Stomach (tissue), 9 donors: ENCODE results near the gene ARL5C. TPM values are rescaled to one million over a fixed set of nuclear protein-coding genes. Genes with fewer than 3 reads are reported as not detected.

ENCODE experiments used
- DNase-seq, 2 donors: peaks; one replicate each; pipeline versions ENCODE4 v3.0.0 to v3.0.0-alpha.2; 2013 to 2019
- H3K27ac ChIP-seq, 5 donors: fragments of 200-600 bp in 4 of 5; sonication (generic) in 4 of 5; one replicate each; pipeline ENCODE4 v1.5.1; 2013 to 2019; ENCODE audit warnings: mild to moderate bottlenecking in 1 of 5, moderate library complexity in 1 of 5
- H3K27me3 ChIP-seq, 3 donors: fragments of 200-600 bp; sonication (generic); one replicate each; pipeline ENCODE4 v1.5.1; 2017 to 2019; ENCODE audit warnings: mixed run types in 1 of 3
- H3K36me3 ChIP-seq, 4 donors: fragments of 200-600 bp; sonication (generic); 1 replicate in 3 of 4; 2 replicates in 1 of 4; pipeline ENCODE4 v1.5.1; 2016 to 2019
- H3K4me1 ChIP-seq, 4 donors: fragments of 200-600 bp; sonication (generic); one replicate each; pipeline ENCODE4 v1.5.1; 2016 to 2019
- H3K4me3 ChIP-seq, 4 donors: fragments of 200-600 bp; sonication (generic) in 3 of 4; one replicate each; pipeline ENCODE4 v1.5.1; 2016 to 2019; ENCODE audit warnings: mild to moderate bottlenecking in 1 of 4
- H3K9me3 ChIP-seq, 4 donors: fragments of 200-600 bp; sonication (generic); one replicate each; pipeline ENCODE4 v1.5.1; 2016 to 2019
- CTCF ChIP-seq, 7 experiments: fragments of 450-650 bp in 4 of 7; fragments of 200-600 bp in 3 of 7; sonication (generic) in 3 of 7; IDR thresholded peaks; one replicate each; pipeline ENCODE4 v1.5.1; 2016 to 2019; ENCODE audit warnings: antibody characterized with exemption in 7 of 7, control low read depth in 2 of 7, mild to moderate bottlenecking in 1 of 7
- EP300 ChIP-seq: sonication (generic); formaldehyde crosslinking; IDR thresholded peaks from one replicate; pipeline ENCODE4 v1.6.1; 2017; ENCODE audit warnings: antibody characterized with exemption
- POLR2A ChIP-seq, 4 donors: fragments of 450-650 bp; IDR thresholded peaks; one replicate each; pipeline ENCODE4 v1.6.1; 2016; ENCODE audit warnings: antibody characterized with exemption in 4 of 4, control low read depth in 2 of 4, mild to moderate bottlenecking in 1 of 4, moderate library complexity in 1 of 4
- POLR2AphosphoS5 ChIP-seq, 3 donors: sonication (generic); formaldehyde crosslinking; IDR thresholded peaks; one replicate each; pipeline ENCODE4 v1.6.1; 2016; ENCODE audit warnings: antibody characterized with exemption in 3 of 3
- WGBS, 5 donors: extraction: QIAGEN DNeasy Blood & Tissue Kit in 3 of 5; methylation state at CpG; one replicate each; pipeline versions ENCODE4 v1.1.5 to v1.1.7; 2013 to 2018; 5-methylcytosine and 5-hydroxymethylcytosine counted together
- intact Hi-C: fragments of 100-400 bp; cut with DNase I; formaldehyde crosslinking; loops from one replicate; pipeline ENCODE4 v1.15.1; 2023; ENCODE audit warnings: low total_unique reads
- polyA plus RNA-seq, 3 donors: library from polyadenylated mRNA; stranded (reverse); fragments of 200-250 nt; gene quantifications; one replicate each; pipeline ENCODE4 v1.2.3, GENCODE V29; 2013
- total RNA-seq, 5 donors: library from RNA; depleted of rRNA; stranded (reverse); fragments of >200 nt; gene quantifications; one replicate each; pipeline versions ENCODE4 v1.1.0 to v1.2.3, GENCODE V29; 2014 to 2016
- donor health status: healthy with polysubstance abuse.
- donor health status: Bipolar disorder and iron deficiency.
- donor health status: healthy.

Gene ARL5C
- total and polyA plus RNA-seq, 8 donors = not detected

- H3K27me3 ChIP-seq = no peaks in the 10 kb centered on the region
- WGBS, 5 donors = 93 to 95% (median 94%) methylated on average over 9 of the region's 9 CpGs
Measured at GRCh38 chr17:39139561-39139960, 26.4 kb downstream of the ARL5C start.

GRCh38 chr17:39139161-39139511 is 26.8 kb downstream of the ARL5C start:
- intact Hi-C loops = no loop called here

More at GRCh38 chr17:39139561-39139960, 26.4 kb downstream of the ARL5C start:
- Histone ChIP-seq H3K27ac (no peak overlapping the region), H3K4me3 (no peak overlapping the region), H3K9me3 (no peaks in the 10 kb centered on the region), H3K36me3 (no peaks in the 10 kb centered on the region), H3K4me1 (peaks cover 0 to 14% (median 11%) of the 10 kb centered on the region in 4 donors)
- intact Hi-C loops = no loop called here
- DNase-seq = no peak
- TF ChIP-seq POLR2A (IDR thresholded peaks at IDR 0.05) = no peak
- TF ChIP-seq CTCF (IDR thresholded peaks at IDR 0.05) = no peak
- TF ChIP-seq EP300 = no peak
- TF ChIP-seq POLR2AphosphoS5 (IDR thresholded peaks at IDR 0.05) = no peak

GRCh38 chr17:39138431-39139160 is 27.4 kb downstream of the ARL5C start:
- TF ChIP-seq EP300 (no peak), CTCF (IDR thresholded peaks at IDR 0.05) (no peak)
- H3K27me3 ChIP-seq = no peaks in the 10 kb centered on the region
- 76 to 85% (median 84%) methylated on average over 13 of the region's 13 CpGs for WGBS, 5 donors
- H3K4me3 ChIP-seq = no peak overlapping the region
- no peak overlapping the region for H3K27ac ChIP-seq
- H3K9me3 ChIP-seq = no peaks in the 10 kb centered on the region
- DNase-seq = no peak
- H3K4me1 ChIP-seq = peaks cover 0 to 5% (median 1%) of the 10 kb centered on the region in 4 donors
- intact Hi-C loops = no loop called here
- H3K36me3 ChIP-seq = no peaks in the 10 kb centered on the region

More at GRCh38 chr17:39139161-39139511, 26.8 kb downstream of the ARL5C start:
- peaks cover 0 to 10% (median 7%) of the 10 kb centered on the region in 4 donors for H3K4me1 ChIP-seq
- TF ChIP-seq POLR2AphosphoS5 (IDR thresholded peaks at IDR 0.05) = no peak
- H3K36me3 ChIP-seq = no peaks in the 10 kb centered on the region
- H3K27ac ChIP-seq = no peak overlapping the region
- DNase-seq = no peak
- H3K9me3 ChIP-seq = no peaks in the 10 kb centered on the region
- H3K4me3 ChIP-seq = no peak overlapping the region
- H3K27me3 ChIP-seq = no peaks in the 10 kb centered on the region
- WGBS, 5 donors = 60 to 82% (median 78%) methylated on average over 2 of the region's 2 CpGs

- Histone ChIP-seq H3K4me1 (no peaks in the 10 kb centered on the region), H3K4me3 (no peak overlapping the region), H3K36me3 (no peaks in the 10 kb centered on the region), H3K27ac (no peak overlapping the region), H3K9me3 (no peaks in the 10 kb centered on the region), H3K27me3 (no peaks in the 10 kb centered on the region)
- TF ChIP-seq CTCF (IDR thresholded peaks at IDR 0.05) (no peak), POLR2A (IDR thresholded peaks at IDR 0.05) (no peak), EP300 (no peak), POLR2AphosphoS5 (IDR thresholded peaks at IDR 0.05) (no peak)
- intact Hi-C loops = no loop called here
- 69 to 84% (median 75%) methylated on average over 6 of the region's 6 CpGs for WGBS, 5 donors
- no peak for DNase-seq
Measured at GRCh38 chr17:39134878-39135277, 31.1 kb downstream of the ARL5C start.

GRCh38 chr17:39132192-39132610 is 33.8 kb downstream of the ARL5C start:
- intact Hi-C loops = no loop called here
- Histone ChIP-seq H3K27me3 (no peaks in the 10 kb centered on the region), H3K4me1 (no peaks in the 10 kb centered on the region), H3K27ac (no peak overlapping the region), H3K36me3 (no peaks in the 10 kb centered on the region), H3K9me3 (no peaks in the 10 kb centered on the region), H3K4me3 (no peak overlapping the region)
- peak in 1 of 2 donors; percentile 56 for DNase-seq
- WGBS, 5 donors = 78 to 82% (median 81%) methylated on average over 7 of the region's 7 CpGs
- no peak for TF ChIP-seq CTCF (IDR thresholded peaks at IDR 0.05)
- no peak for TF ChIP-seq POLR2A (IDR thresholded peaks at IDR 0.05)
- TF ChIP-seq EP300 = no peak
- no peak for TF ChIP-seq POLR2AphosphoS5 (IDR thresholded peaks at IDR 0.05)
